Kidney epithelial cell (primary cell): ENCODE results near the gene POU2AF1. TPM values are rescaled to one million over a fixed set of nuclear protein-coding genes. Genes with fewer than 3 reads are reported as not detected.

Experiments used
- DNase-seq: peaks from one replicate; pipeline ENCODE4 v3.0.0-alpha.2; 2010; ENCODE audit warnings: low read depth
- H3K27me3 ChIP-seq: 2 replicates; pipeline ENCODE4 v1.6.0; 2011; ENCODE audit warnings: low read length; ENCODE audit not compliant: control insufficient read depth, insufficient read depth
- H3K36me3 ChIP-seq: 2 replicates; pipeline ENCODE4 v1.5.1; 2011; ENCODE audit warnings: low read length; ENCODE audit not compliant: control insufficient read depth, insufficient read depth
- H3K4me3 ChIP-seq: 2 replicates; pipeline ENCODE4 v1.5.1; 2011; ENCODE audit warnings: low read depth, mild to moderate bottlenecking, control low read depth, low read length
- CTCF ChIP-seq: IDR thresholded peaks from 2 replicates; pipeline ENCODE4 v1.5.1; 2011; ENCODE audit warnings: mild to moderate bottlenecking, moderate library complexity, low read length, control low read depth, inconsistent platforms; ENCODE audit not compliant: insufficient read depth, poor library complexity, severe bottlenecking
- total RNA-seq: library from RNA; depleted of rRNA; stranded (reverse); fragments of >200 nt; gene quantifications from 2 replicates; pipeline ENCODE4 v1.2.3, GENCODE V29; 2015

Gene POU2AF1
- total RNA-seq, 1 donor from 2014 or later, result not detected

- Histone ChIP-seq H3K36me3 (no peaks in the 10 kb centered on the region), H3K27me3 (peaks cover 10% of the 10 kb centered on the region), H3K4me3 (no peak overlapping the region)
- TF ChIP-seq CTCF, result no peak
- DNase-seq, result no peak
Observed at GRCh38 chr11:111302298-111302697, 76.8 kb downstream of the POU2AF1 start.

Other genes starting within 250 kb of the POU2AF1 start
- not detected in 2 replicates for gene POU2AF2, start 133.6 kb downstream of the POU2AF1 start, total RNA-seq
- 0.25 TPM in 1 of 2 replicates, not detected in the other for gene POU2AF3, start 80.7 kb downstream of the POU2AF1 start, total RNA-seq
- 0.08 TPM in 1 of 2 replicates, not detected in the other for gene BTG4, start 133.1 kb upstream of the POU2AF1 start, total RNA-seq
- not detected in 2 replicates for gene HOATZ, start 135.5 kb upstream of the POU2AF1 start, total RNA-seq
- gene LAYN, start 161.4 kb upstream of the POU2AF1 start, total RNA-seq, result 28.7 and 29.1 TPM in 2 replicates
- 10.1 and 12.0 TPM in 2 replicates for gene SIK2, start 223.2 kb upstream of the POU2AF1 start, total RNA-seq